PFSK-1 (cell line): ENCODE results near the gene CACNA1S.

ENCODE experiments used
- POLR2AphosphoS5 ChIP-seq: IDR thresholded peaks from 2 replicates; pipeline ENCODE4 v1.6.1; 2012; ENCODE audit warnings: low read depth, mild to moderate bottlenecking, control low read depth, low read length, moderate library complexity
- REST ChIP-seq, 2 experiments: IDR thresholded peaks; 2 replicates each; pipeline versions ENCODE4 v1.6.1 to v1.8.0; 2011 to 2012; ENCODE audit warnings: low read depth in 2 of 2, low read length in 2 of 2, control low read depth in 1 of 2, inconsistent platforms in 1 of 2, mild to moderate bottlenecking in 1 of 2, moderate library complexity in 1 of 2; ENCODE audit not compliant: insufficient read depth in 1 of 2
- SIN3A ChIP-seq: IDR thresholded peaks from 2 replicates; pipeline ENCODE4 v1.6.1; 2012; ENCODE audit warnings: mild to moderate bottlenecking, low read length, moderate library complexity, borderline replicate concordance; ENCODE audit not compliant: insufficient read depth
- TAF1 ChIP-seq: IDR thresholded peaks from 2 replicates; pipeline ENCODE4 v1.6.1; 2012; ENCODE audit warnings: low read length, control low read depth, borderline replicate concordance; ENCODE audit not compliant: insufficient read depth

GRCh38 chr1:201000391-201000790, 111.8 kb downstream of the CACNA1S start:
- TF ChIP-seq POLR2AphosphoS5 (no peak), SIN3A (no peak), REST (IDR thresholded peaks at IDR 0.05; ENCODE audit: insufficient read depth in 1 of 2, low read depth in 2 of 2, low read length in 2 of 2) (no peak), TAF1 (no peak)
